GM23338 (cell line): Measurements from ENCODE around the gene LOXHD1. TPM values are rescaled to one million over a fixed set of nuclear protein-coding genes. Genes with fewer than 3 reads are reported as not detected.

Experiments used
- ATAC-seq: fragments of 200-7000 bp; cut with Tn5 transposase; 3 replicates; pipeline ENCODE4 v1.9.1; 2020
- DNase-seq: peaks from one replicate; pipeline ENCODE4 v3.0.0-alpha.2; 2015; ENCODE audit warnings: low spot score
- H2AFZ ChIP-seq: fragments of 200-600 bp; sonication (generic); 2 replicates; pipeline ENCODE4 v1.8.0; 2016; ENCODE audit warnings: antibody characterized with exemption, mild to moderate bottlenecking, moderate library complexity
- H3F3A ChIP-seq: fragments of 200-600 bp; sonication (generic); replicated peaks from 2 replicates; pipeline ENCODE4 v1.8.0; 2017; ENCODE audit warnings: antibody characterized with exemption, mixed run types, low read depth
- H3K27ac ChIP-seq: fragments of 200-600 bp; sonication (generic); 2 replicates; pipeline ENCODE4 v1.6.1; 2016; ENCODE audit warnings: low read depth
- H3K27me3 ChIP-seq: fragments of 200-600 bp; sonication (generic); 2 replicates; pipeline ENCODE4 v1.8.0; 2016; ENCODE audit warnings: mild to moderate bottlenecking, mixed run types, moderate library complexity; ENCODE audit not compliant: insufficient read depth
- H3K36me3 ChIP-seq: fragments of 200-600 bp; sonication (generic); 2 replicates; pipeline ENCODE4 v1.8.0; 2016; ENCODE audit warnings: mild to moderate bottlenecking; ENCODE audit not compliant: insufficient read depth
- H3K4me1 ChIP-seq: fragments of 200-600 bp; sonication (generic); 2 replicates; pipeline ENCODE4 v1.8.0; 2016; ENCODE audit warnings: mild to moderate bottlenecking, moderate library complexity; ENCODE audit not compliant: insufficient read depth
- H3K4me2 ChIP-seq: fragments of 200-600 bp; sonication (generic); 2 replicates; pipeline ENCODE4 v1.7.1; 2017; ENCODE audit warnings: mixed run types
- H3K4me3 ChIP-seq: fragments of 200-600 bp; sonication (generic); 2 replicates; pipeline ENCODE4 v1.6.1; 2016; ENCODE audit warnings: mixed run types
- H3K79me2 ChIP-seq: fragments of 200-600 bp; sonication (generic); replicated peaks from 2 replicates; pipeline ENCODE4 v1.8.0; 2017; ENCODE audit warnings: mild to moderate bottlenecking; ENCODE audit not compliant: insufficient read depth
- H3K9me2 ChIP-seq: fragments of 200-600 bp; sonication (generic); 2 replicates; pipeline ENCODE4 v1.8.0; 2017; ENCODE audit not compliant: insufficient read depth
- H4K20me1 ChIP-seq: fragments of 200-600 bp; sonication (generic); replicated peaks from 2 replicates; pipeline ENCODE4 v1.8.0; 2017; ENCODE audit warnings: mild to moderate bottlenecking; ENCODE audit not compliant: insufficient read depth
- H3K27ac Mint-ChIP-seq: 2 replicates; pipeline ENCODE4 v1.8.0; 2020; ENCODE audit warnings: inconsistent platforms, mild to moderate bottlenecking, moderate library complexity, mixed read lengths
- H3K27me3 Mint-ChIP-seq: 3 replicates; pipeline ENCODE4 v1.8.0; 2022; ENCODE audit warnings: low read depth, mild to moderate bottlenecking, moderate library complexity, mixed read lengths, inconsistent platforms; ENCODE audit not compliant: insufficient read depth, poor library complexity
- H3K36me3 Mint-ChIP-seq: 3 replicates; pipeline ENCODE4 v1.8.0; 2021; ENCODE audit warnings: low read depth, mild to moderate bottlenecking, inconsistent platforms, moderate library complexity, mixed read lengths
- H3K4me1 Mint-ChIP-seq: 3 replicates; pipeline ENCODE4 v1.8.0; 2020; ENCODE audit warnings: mild to moderate bottlenecking, inconsistent platforms, mixed read lengths
- H3K4me3 Mint-ChIP-seq: 3 replicates; pipeline ENCODE4 v1.8.0; 2021; ENCODE audit warnings: moderate library complexity, mild to moderate bottlenecking, inconsistent platforms, mixed read lengths
- H3K9me3 Mint-ChIP-seq: 3 replicates; pipeline ENCODE4 v1.8.0; 2020; ENCODE audit warnings: moderate library complexity, mild to moderate bottlenecking, inconsistent platforms, mixed read lengths
- CTCF ChIP-seq, 2 experiments: fragments of 200-600 bp in 1 of 2; sonication (generic) in 1 of 2; conservative IDR thresholded peaks; 2 replicates each; pipeline versions ENCODE4 v1.5.1 to v1.6.1; 2016 to 2017; ENCODE audit warnings: antibody characterized with exemption in 2 of 2, low read depth in 2 of 2, mild to moderate bottlenecking in 2 of 2, moderate library complexity in 1 of 2
- ETS1 ChIP-seq: IDR thresholded peaks from 2 replicates; pipeline ENCODE4 v1.6.1; 2016; ENCODE audit warnings: antibody characterized with exemption
- EZH2phosphoT487 ChIP-seq: fragments of 200-600 bp; sonication (generic); IDR thresholded peaks from one replicate; pipeline ENCODE4 v1.8.1; 2018; ENCODE audit warnings: antibody characterized with exemption; ENCODE audit not compliant: unreplicated experiment
- POLR2AphosphoS5 ChIP-seq: IDR thresholded peaks from 2 replicates; pipeline ENCODE4 v1.6.1; 2016; ENCODE audit warnings: antibody characterized with exemption, low read depth
- STAT1 ChIP-seq: IDR thresholded peaks from one replicate; pipeline ENCODE4 v1.6.1; 2016; ENCODE audit warnings: antibody characterized with exemption; ENCODE audit not compliant: unreplicated experiment
- ZNF114 ChIP-seq: fragments of 250-450 bp; sonication (Bioruptor Pico); IDR thresholded peaks from 2 replicates; pipeline ENCODE4 v1.5.0; 2020; ENCODE audit warnings: mild to moderate bottlenecking, moderate library complexity
- ZNF462 ChIP-seq: fragments of 250-450 bp; sonication (Bioruptor Pico); IDR thresholded peaks from 2 replicates; pipeline ENCODE4 v1.5.0; 2020; ENCODE audit warnings: mild to moderate bottlenecking, moderate library complexity
- polyA plus RNA-seq: library from polyadenylated mRNA; unstranded; fragments of >200 nt; fragmentation: Nextera tagmentation; extraction: Ambion mirVana; gene quantifications from 2 replicates; pipeline ENCODE4 v1.2.1, GENCODE V29; 2016
- total RNA-seq: library from RNA; depleted of rRNA; stranded (reverse); fragments of >200 nt; shearing (Covaris generic); gene quantifications from 2 replicates; pipeline ENCODE4 v1.2.3, GENCODE V29; 2014

The LOXHD1 gene
- total and polyA plus RNA-seq, 2 experiments from 2014 or later = 0.17 TPM; not detected in 1

GRCh38 chr18:46482831-46483230 is 174.2 kb downstream of the LOXHD1 start:
- ATAC-seq (no peak), DNase-seq (no peak)
- Histone ChIP-seq H3K4me2 (no peak overlapping the region), H3K27me3 (no peaks in the 10 kb centered on the region), H4K20me1 (no peaks in the 10 kb centered on the region), H3K79me2 (no peaks in the 10 kb centered on the region), H3K36me3 (no peaks in the 10 kb centered on the region), H3K9me2 (0 out of 2 replicates have a peak, but pooled peaks cover 4% of the 10 kb centered on the region), H3K4me1 (peaks cover 16% of the 10 kb centered on the region; the same call in 1 of the 2 replicates), H3K4me3 (no peak overlapping the region), H2AFZ (no peak overlapping the region), H3K27ac (no peak overlapping the region), H3F3A (no peaks in the 10 kb centered on the region)
- no peak for TF ChIP-seq CTCF (conservative IDR thresholded peaks at IDR 0.05; ENCODE audit: low read depth in 2 of 2)
- no peak for TF ChIP-seq ZNF462 (CRISPR knock-in tag)
- TF ChIP-seq STAT1 = no peak
- no peak for TF ChIP-seq POLR2AphosphoS5
- no peak for TF ChIP-seq ZNF114
- no peak for TF ChIP-seq EZH2phosphoT487
- no peak for TF ChIP-seq ETS1
- Mint-ChIP-seq H3K27me3 (peaks cover 5% of the 10 kb centered on the region), H3K4me1 (peaks cover 12% of the 10 kb centered on the region), H3K36me3 (no peaks in the 10 kb centered on the region), H3K9me3 (no peaks in the 10 kb centered on the region; the same call in 2 of the 3 replicates), H3K4me3 (no peak overlapping the region), H3K27ac (no peak overlapping the region)
